Stimulated activated CD4-positive, alpha-beta T cell treated with anti-CD3 and anti-CD28 coated beads, Interleukin-1b, Interleukin-23, amount 100 ng/mL, for 24 hours (primary cell): ENCODE results near the gene FAT1.

ENCODE experiments used
- DNase-seq, 4 experiments: peaks; one replicate each; pipeline ENCODE4 v3.0.0-alpha.2; 2020; ENCODE audit warnings: low read depth in 4 of 4, low spot score in 1 of 4

Gene FAT1

GRCh38 chr4:186581421-186581820 is 142.2 kb downstream of the FAT1 start:
- no peak for DNase-seq

DNA sequence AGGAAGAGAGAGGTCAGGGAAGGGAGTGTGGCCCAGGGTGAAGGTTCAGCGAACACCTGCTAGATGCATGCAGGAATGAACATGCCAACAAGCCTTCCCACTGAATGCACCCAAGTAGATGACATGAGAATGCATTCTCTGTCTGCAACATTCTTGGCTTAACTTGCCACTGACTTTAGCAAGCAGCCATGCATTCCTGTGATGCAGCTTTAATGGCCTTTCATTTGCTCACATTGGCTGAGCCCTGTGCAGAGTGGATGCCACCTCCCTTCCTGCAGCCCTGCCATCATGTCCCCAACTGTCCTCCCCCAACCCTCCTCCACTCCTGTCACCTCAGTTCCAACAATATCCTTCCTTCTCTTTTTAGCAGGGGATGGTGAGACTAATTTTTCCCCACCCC is 143.0 kb downstream of the FAT1 start:
- DNase-seq: no peak

DNA sequence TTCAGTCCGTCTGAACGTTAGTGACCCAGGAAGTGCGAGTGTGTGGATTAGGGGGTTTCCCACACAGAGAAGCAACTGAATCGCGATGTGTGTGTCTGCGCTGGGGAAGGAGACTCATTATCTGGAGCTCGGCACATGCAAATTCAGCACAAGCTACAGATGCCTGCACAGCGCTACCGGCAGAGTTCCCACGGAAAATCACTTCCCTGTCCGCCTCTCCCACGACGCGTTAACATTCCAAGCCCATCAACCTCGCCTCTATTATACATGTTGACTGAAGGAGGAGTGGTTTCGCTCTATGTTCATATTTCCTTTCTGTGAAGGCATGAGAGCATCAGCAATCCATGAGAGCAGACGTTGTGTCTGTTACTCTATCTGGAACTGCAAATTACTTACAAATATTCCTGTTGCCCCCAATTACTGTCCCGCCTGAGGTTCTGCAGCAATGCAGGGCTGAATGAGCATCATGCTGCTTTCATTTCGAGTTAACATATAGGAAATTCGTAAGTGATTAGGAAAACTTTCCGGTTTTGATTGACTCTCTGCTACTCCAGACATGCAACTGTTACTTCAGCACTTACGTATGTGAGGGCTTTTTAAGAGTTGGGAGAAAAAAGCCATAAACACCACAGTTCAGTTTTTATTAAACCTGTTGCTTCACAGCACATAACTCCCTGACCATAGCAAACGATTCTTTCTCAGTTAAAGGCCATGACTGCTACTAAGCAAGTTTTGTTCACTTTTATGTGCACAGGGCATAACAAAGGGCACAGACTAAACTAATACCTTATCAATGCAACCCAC is 153.3 kb downstream of the FAT1 start:
- DNase-seq: no peak

- no peak for DNase-seq
These were observed 154.0 kb downstream of the FAT1 start for GRCh38 chr4:186569533-186570192.

DNA sequence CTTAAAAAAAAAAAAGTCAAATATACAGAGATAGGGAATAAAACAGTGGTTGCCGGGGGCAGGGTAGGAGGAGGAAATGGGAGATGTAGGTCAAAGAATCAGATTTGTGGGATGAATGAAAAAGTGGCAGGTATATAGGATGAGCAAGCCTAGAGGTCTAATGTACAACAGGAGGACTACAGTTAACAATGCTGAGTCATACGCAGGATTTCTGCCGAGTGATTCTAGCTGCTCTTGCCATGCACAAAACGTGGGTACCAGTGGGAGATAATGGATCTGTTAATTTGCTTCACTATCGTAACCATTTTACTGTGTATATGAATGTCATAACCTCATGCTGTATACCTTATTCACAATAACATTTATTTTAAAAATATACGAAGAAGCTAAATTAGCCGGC is 157.6 kb downstream of the FAT1 start:
- DNase-seq: no peak

GRCh38 chr4:186563761-186564160 is 159.9 kb downstream of the FAT1 start:
- DNase-seq: no peak

GRCh38 chr4:186561748-186562147 is 161.9 kb downstream of the FAT1 start:
- no peak for DNase-seq

- no peak for DNase-seq
These were observed 163.0 kb downstream of the FAT1 start for GRCh38 chr4:186560647-186561046.

- DNase-seq: no peak
These were observed 166.2 kb downstream of the FAT1 start for GRCh38 chr4:186557486-186557885.

- DNase-seq: no peak
These were observed 166.6 kb downstream of the FAT1 start for GRCh38 chr4:186557061-186557460.

GRCh38 chr4:186554914-186555827 is 168.5 kb downstream of the FAT1 start, which contains the start of gene MTNR1A:
MTNR1A (minus strand) TSS chr4:186555567; CDS start chr4:186555365, 202 bp downstream.
- no peak for DNase-seq

- no peak for DNase-seq
These were observed 169.1 kb downstream of the FAT1 start for GRCh38 chr4:186554539-186554913.

- no peak for DNase-seq
These were observed 169.9 kb downstream of the FAT1 start for GRCh38 chr4:186553717-186554116.

GRCh38 chr4:186551849-186552248 is 171.8 kb downstream of the FAT1 start:
- DNase-seq: no peak

- no peak for DNase-seq
These were observed 178.2 kb downstream of the FAT1 start for GRCh38 chr4:186545436-186545835.

- DNase-seq: no peak
These were observed 180.4 kb downstream of the FAT1 start for GRCh38 chr4:186543206-186543605.

- DNase-seq: no peak
These were observed 181.9 kb downstream of the FAT1 start for GRCh38 chr4:186541801-186542200.

- no peak for DNase-seq
These were observed 185.7 kb downstream of the FAT1 start for GRCh38 chr4:186537843-186538521.
